Mesendoderm (in vitro differentiated cells): ENCODE results near the gene TBL1X.

Experiments used
- DNase-seq: peaks from one replicate; pipeline ENCODE4 v3.0.0; 2013
- H2AK5ac ChIP-seq: 2 replicates; pipeline ENCODE4 v1.6.1; 2013; ENCODE audit warnings: low read length, inconsistent platforms
- H2BK120ac ChIP-seq: 2 replicates; pipeline ENCODE4 v1.6.1; 2013; ENCODE audit warnings: low read depth, mild to moderate bottlenecking, low read length, moderate library complexity, mixed read lengths
- H2BK15ac ChIP-seq: replicated peaks from 2 replicates; pipeline ENCODE4 v1.6.1; 2013; ENCODE audit warnings: low read depth, mild to moderate bottlenecking, moderate library complexity
- H2BK5ac ChIP-seq: 2 replicates; pipeline ENCODE4 v1.6.1; 2013; ENCODE audit warnings: low read length, inconsistent platforms
- H3K18ac ChIP-seq: 2 replicates; pipeline ENCODE4 v1.6.1; 2013; ENCODE audit warnings: mild to moderate bottlenecking, low read length, mixed read lengths
- H3K23ac ChIP-seq: one replicate; pipeline ENCODE4 v1.6.1; 2013; ENCODE audit warnings: low read length
- H3K27ac ChIP-seq: 2 replicates; pipeline ENCODE4 v1.5.1; 2013; ENCODE audit warnings: low read depth, mild to moderate bottlenecking, inconsistent platforms, low read length, moderate library complexity
- H3K27me3 ChIP-seq: 2 replicates; pipeline ENCODE4 v1.6.1; 2013; ENCODE audit warnings: low read length, control low read depth, mild to moderate bottlenecking, inconsistent platforms; ENCODE audit not compliant: insufficient read depth, poor library complexity
- H3K36me3 ChIP-seq: 2 replicates; pipeline ENCODE4 v1.6.1; 2013; ENCODE audit warnings: low read length, inconsistent platforms; ENCODE audit not compliant: control insufficient read depth, insufficient read depth
- H3K4ac ChIP-seq: one replicate; pipeline ENCODE4 v1.6.1; 2013; ENCODE audit warnings: low read depth, mild to moderate bottlenecking, low read length, moderate library complexity
- H3K4me1 ChIP-seq: 2 replicates; pipeline ENCODE4 v1.6.1; 2013; ENCODE audit warnings: low read depth, low read length, inconsistent platforms; ENCODE audit not compliant: control insufficient read depth
- H3K4me2 ChIP-seq: 2 replicates; pipeline ENCODE4 v1.6.1; 2013; ENCODE audit warnings: low read length
- H3K4me3 ChIP-seq: 2 replicates; pipeline ENCODE4 v1.5.1; 2013; ENCODE audit warnings: mild to moderate bottlenecking, low read length
- H3K56ac ChIP-seq: one replicate; pipeline ENCODE4 v1.6.1; 2013; ENCODE audit warnings: low read length
- H3K79me1 ChIP-seq: 2 replicates; pipeline ENCODE4 v1.6.1; 2013; ENCODE audit warnings: low read length, inconsistent platforms
- H3K79me2 ChIP-seq: 2 replicates; pipeline ENCODE4 v1.6.1; 2013; ENCODE audit warnings: mild to moderate bottlenecking, low read length; ENCODE audit not compliant: control insufficient read depth, insufficient read depth
- H3K9ac ChIP-seq: 2 replicates; pipeline ENCODE4 v1.6.1; 2013; ENCODE audit warnings: low read length, inconsistent platforms
- H4K5ac ChIP-seq: one replicate; pipeline ENCODE4 v1.6.1; 2013; ENCODE audit warnings: low read length
- H4K8ac ChIP-seq: one replicate; pipeline ENCODE4 v1.6.1; 2013; ENCODE audit warnings: low read depth, mild to moderate bottlenecking, control low read depth, low read length, moderate library complexity
- WGBS: extraction: QIAGEN DNeasy Blood & Tissue Kit; methylation state at CpG from one replicate; pipeline ENCODE4 v1.1.7; 2013; ENCODE audit warnings: low lambda C conversion rate, missing lambda C conversion rate; ENCODE audit not compliant: insufficient coverage; ENCODE audit errors: extremely low coverage; 5-methylcytosine and 5-hydroxymethylcytosine counted together

TBL1X gene

GRCh38 chrX:9438933-9439494 lies 25.8 kb upstream of the TBL1X start:
- no peaks in the 10 kb centered on the region for H3K27me3 ChIP-seq
- no peak overlapping the region for H2BK15ac ChIP-seq
- no peak overlapping the region for H3K4me3 ChIP-seq
- H3K56ac ChIP-seq, result no peak overlapping the region
- H2AK5ac ChIP-seq, result no peak overlapping the region
- no peaks in the 10 kb centered on the region for H3K79me1 ChIP-seq
- no peaks in the 10 kb centered on the region for H3K36me3 ChIP-seq
- no peak overlapping the region for H2BK5ac ChIP-seq
- H3K23ac ChIP-seq, result no peak overlapping the region
- H3K18ac ChIP-seq, result no peak overlapping the region
- no peak overlapping the region for H3K9ac ChIP-seq
- no peak overlapping the region for H3K4me2 ChIP-seq
- no peak overlapping the region for H4K8ac ChIP-seq
- no CpG with 5 or more reads among the region's 3 CpGs for WGBS
- no peaks in the 10 kb centered on the region for H3K4me1 ChIP-seq
- no peak for DNase-seq
- H4K5ac ChIP-seq, result no peak overlapping the region
- no peak overlapping the region for H2BK120ac ChIP-seq
- H3K4ac ChIP-seq, result no peak overlapping the region
- H3K27ac ChIP-seq, result no peak overlapping the region
- H3K79me2 ChIP-seq, result no peaks in the 10 kb centered on the region

- H3K4me1 ChIP-seq, result no peaks in the 10 kb centered on the region
- H3K56ac ChIP-seq, result no peak overlapping the region
- H3K4me2 ChIP-seq, result no peak overlapping the region
- no peaks in the 10 kb centered on the region for H3K27me3 ChIP-seq
- H2BK5ac ChIP-seq, result no peak overlapping the region
- no peak overlapping the region for H3K18ac ChIP-seq
- no peaks in the 10 kb centered on the region for H3K79me1 ChIP-seq
- no peak overlapping the region for H2BK120ac ChIP-seq
- H2AK5ac ChIP-seq, result no peak overlapping the region
- no CpG with 5 or more reads among the region's 3 CpGs for WGBS
- no peak overlapping the region for H3K4ac ChIP-seq
- H3K27ac ChIP-seq, result no peak overlapping the region
- no peak overlapping the region for H3K9ac ChIP-seq
- no peaks in the 10 kb centered on the region for H3K36me3 ChIP-seq
- DNase-seq, result no peak
- H4K8ac ChIP-seq, result no peak overlapping the region
- no peak overlapping the region for H2BK15ac ChIP-seq
- H4K5ac ChIP-seq, result no peak overlapping the region
- H3K4me3 ChIP-seq, result no peak overlapping the region
- no peaks in the 10 kb centered on the region for H3K79me2 ChIP-seq
- H3K23ac ChIP-seq, result no peak overlapping the region
Observed at GRCh38 chrX:9440116-9440844, 24.6 kb upstream of the TBL1X start.

DNA sequence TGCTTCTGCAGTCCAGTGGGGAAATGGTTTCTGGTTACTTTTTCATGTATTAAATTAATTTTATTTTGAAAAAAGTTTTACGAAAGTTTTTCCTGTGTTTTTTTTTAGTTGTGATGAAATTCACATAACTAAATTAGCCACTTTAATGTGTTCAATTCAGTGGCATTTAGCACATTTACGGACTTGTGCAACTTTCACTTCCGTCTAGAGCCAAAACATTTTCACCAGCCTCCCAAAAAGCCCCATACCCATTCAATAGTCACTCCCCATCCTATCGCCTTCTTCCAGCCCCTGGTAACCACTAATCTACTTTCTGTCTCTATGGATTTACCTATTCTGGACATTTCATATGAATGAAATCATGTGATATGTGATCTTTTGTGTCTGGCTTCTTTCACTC lies 22.8 kb upstream of the TBL1X start:
- Histone ChIP-seq H3K4me1 (no peaks in the 10 kb centered on the region), H3K79me1 (no peaks in the 10 kb centered on the region), H4K8ac (no peak overlapping the region), H2AK5ac (no peak overlapping the region), H3K4ac (no peak overlapping the region), H3K56ac (no peak overlapping the region), H3K36me3 (no peaks in the 10 kb centered on the region), H2BK120ac (no peak overlapping the region), H3K27ac (no peak overlapping the region), H3K18ac (no peak overlapping the region), H3K23ac (no peak overlapping the region), H4K5ac (no peak overlapping the region), H3K9ac (no peak overlapping the region), H2BK15ac (no peak overlapping the region), H3K4me3 (no peak overlapping the region), H2BK5ac (no peak overlapping the region), H3K27me3 (no peaks in the 10 kb centered on the region), H3K4me2 (no peak overlapping the region), H3K79me2 (no peaks in the 10 kb centered on the region)
- 100% methylated on average over 1 of the region's 4 CpGs for WGBS
- no peak for DNase-seq

GRCh38 chrX:9443327-9443726 lies 21.5 kb upstream of the TBL1X start:
- Histone ChIP-seq H2BK120ac (no peak overlapping the region), H2BK5ac (no peak overlapping the region), H3K36me3 (no peaks in the 10 kb centered on the region), H2BK15ac (no peak overlapping the region), H4K5ac (no peak overlapping the region), H3K79me2 (no peaks in the 10 kb centered on the region), H3K9ac (no peak overlapping the region), H3K4me1 (no peaks in the 10 kb centered on the region), H2AK5ac (no peak overlapping the region), H4K8ac (no peak overlapping the region), H3K27me3 (no peaks in the 10 kb centered on the region), H3K4me3 (no peak overlapping the region), H3K79me1 (no peaks in the 10 kb centered on the region), H3K18ac (no peak overlapping the region), H3K4ac (no peak overlapping the region), H3K56ac (no peak overlapping the region), H3K27ac (no peak overlapping the region), H3K4me2 (no peak overlapping the region), H3K23ac (no peak overlapping the region)
- DNase-seq, result no peak
- WGBS, result no CpG with 5 or more reads among the region's 20 CpGs

DNA sequence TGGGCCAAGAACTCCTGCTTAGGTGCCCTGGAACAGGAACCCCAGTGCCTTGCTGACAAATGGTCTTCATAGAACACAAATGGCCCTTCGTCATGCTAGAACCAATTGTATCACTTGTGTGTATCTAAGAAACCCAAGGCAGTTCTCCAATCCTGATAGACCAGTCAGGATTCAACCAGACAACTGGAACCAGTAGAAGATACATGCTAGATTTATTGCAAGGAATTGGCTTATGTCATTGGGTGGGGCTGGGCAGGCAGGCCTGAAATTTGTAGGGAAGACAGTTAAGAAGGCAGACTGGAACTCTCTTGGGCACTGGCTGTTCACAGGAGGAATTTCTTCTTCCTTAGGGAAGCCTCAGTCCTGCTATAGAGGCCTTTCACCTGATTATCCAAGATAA lies 17.0 kb upstream of the TBL1X start:
- Histone ChIP-seq H3K9ac (no peak overlapping the region), H2AK5ac (no peak overlapping the region), H3K36me3 (no peaks in the 10 kb centered on the region), H2BK120ac (no peak overlapping the region), H3K56ac (no peak overlapping the region), H3K4ac (no peak overlapping the region), H3K79me2 (no peaks in the 10 kb centered on the region), H3K4me3 (no peak overlapping the region), H3K27me3 (no peaks in the 10 kb centered on the region), H3K4me1 (no peaks in the 10 kb centered on the region), H2BK5ac (no peak overlapping the region), H4K8ac (no peak overlapping the region), H3K27ac (no peak overlapping the region), H4K5ac (no peak overlapping the region), H2BK15ac (no peak overlapping the region), H3K4me2 (no peak overlapping the region), H3K23ac (no peak overlapping the region), H3K79me1 (no peaks in the 10 kb centered on the region), H3K18ac (no peak overlapping the region)
- no CpG with 5 or more reads among the region's 1 CpG for WGBS
- no peak for DNase-seq
